Esophagus muscularis mucosa (tissue), 4 donors: ENCODE measurements around the gene GPR153. TPM values are rescaled to one million over a fixed set of nuclear protein-coding genes. Genes with fewer than 3 reads are reported as not detected.

ENCODE experiments used
- DNase-seq: peaks from one replicate; pipeline ENCODE4 v3.0.0-alpha.2; 2017; ENCODE audit errors: extremely low spot score
- H3K27ac ChIP-seq, 4 donors: fragments of 200-600 bp; sonication (generic); replicated peaks in 1 of 4; 1 replicate in 3 of 4; 2 replicates in 1 of 4; pipeline ENCODE4 v1.5.1; 2016 to 2019; ENCODE audit warnings: mild to moderate bottlenecking in 1 of 4
- H3K27me3 ChIP-seq, 4 donors: fragments of 200-600 bp; sonication (generic); one replicate each; pipeline versions ENCODE4 v1.5.1 to v1.6.0; 2016 to 2019
- H3K36me3 ChIP-seq, 4 donors: fragments of 200-600 bp; sonication (generic); one replicate each; pipeline ENCODE4 v1.5.1; 2016 to 2019
- H3K4me1 ChIP-seq, 4 donors: fragments of 200-600 bp; sonication (generic); one replicate each; pipeline ENCODE4 v1.5.1; 2016 to 2019
- H3K4me3 ChIP-seq, 4 donors: fragments of 200-600 bp; sonication (generic); 1 replicate in 2 of 4; 2 replicates in 2 of 4; pipeline ENCODE4 v1.5.1; 2016 to 2019; ENCODE audit warnings: mild to moderate bottlenecking in 4 of 4, moderate library complexity in 1 of 4
- H3K9me3 ChIP-seq, 4 donors: fragments of 200-600 bp; sonication (generic); 1 replicate in 3 of 4; 2 replicates in 1 of 4; pipeline ENCODE4 v1.5.1; 2016 to 2019
- EP300 ChIP-seq: sonication (generic); formaldehyde crosslinking; IDR thresholded peaks from one replicate; pipeline ENCODE4 v1.6.1; 2017; ENCODE audit warnings: antibody characterized with exemption
- POLR2A ChIP-seq: fragments of 450-650 bp; IDR thresholded peaks from one replicate; pipeline ENCODE4 v1.6.1; 2017; ENCODE audit warnings: antibody characterized with exemption, moderate library complexity, mild to moderate bottlenecking, low read depth
- POLR2AphosphoS5 ChIP-seq, 2 donors: sonication (generic); formaldehyde crosslinking; IDR thresholded peaks; one replicate each; pipeline ENCODE4 v1.6.1; 2017; ENCODE audit warnings: antibody characterized with exemption in 2 of 2
- WGBS: methylation state at CpG from one replicate; pipeline ENCODE4 v1.1.5; 2018; 5-methylcytosine and 5-hydroxymethylcytosine counted together
- intact Hi-C: fragments of 100-400 bp; cut with DNase I; formaldehyde crosslinking; loops from one replicate; pipeline ENCODE4 v1.15.1; 2023
- total RNA-seq, 4 donors: library from RNA; depleted of rRNA; stranded (reverse); fragments of >200 nt; gene quantifications; one replicate each; pipeline versions ENCODE4 v1.1.0 to v1.2.1, GENCODE V29; 2016
- TF ChIP-seq, protein P1 (sequence below), 3 experiments: fragments of 200-600 bp in 2 of 3; fragments of 450-650 bp in 1 of 3; sonication (generic) in 2 of 3; IDR thresholded peaks; one replicate each; pipeline ENCODE4 v1.5.1; 2017 to 2019; ENCODE audit warnings: antibody characterized with exemption in 3 of 3, mild to moderate bottlenecking in 2 of 3, moderate library complexity in 1 of 3

GPR153 gene
- total RNA-seq, 4 donors from 2014 or later: 5.5 to 11.0 (median 9.3) TPM

DNA sequence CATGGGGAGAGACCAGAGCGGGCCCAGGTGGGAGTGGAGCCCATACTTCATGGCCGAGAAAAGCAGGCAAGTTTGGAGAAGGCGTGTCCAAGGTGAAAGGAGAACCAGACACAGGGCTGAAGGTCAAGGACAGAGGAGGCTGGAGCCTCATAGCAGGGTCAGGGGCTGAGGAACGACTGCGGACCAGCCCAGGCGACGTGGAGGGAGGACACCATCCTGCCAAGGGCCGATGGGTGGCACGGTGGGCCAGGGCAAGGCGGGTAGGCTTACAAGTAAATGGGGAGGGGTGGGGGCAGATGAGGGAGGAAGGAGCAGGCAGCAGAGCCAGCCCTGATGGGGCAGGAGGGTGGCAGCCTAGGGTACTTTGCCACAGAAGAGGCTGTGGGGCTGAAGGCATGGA, 18.2 kb upstream of the GPR153 start:
- H3K4me1 ChIP-seq: peaks cover 14 to 19% (median 15%) of the 10 kb centered on the region in 4 donors
- 95% methylated on average over 10 of the region's 10 CpGs for WGBS
- TF ChIP-seq EP300 (no peak), POLR2A (no peak), POLR2AphosphoS5 (IDR thresholded peaks at IDR 0.05) (no peak)
- TF ChIP-seq, protein P1, sequence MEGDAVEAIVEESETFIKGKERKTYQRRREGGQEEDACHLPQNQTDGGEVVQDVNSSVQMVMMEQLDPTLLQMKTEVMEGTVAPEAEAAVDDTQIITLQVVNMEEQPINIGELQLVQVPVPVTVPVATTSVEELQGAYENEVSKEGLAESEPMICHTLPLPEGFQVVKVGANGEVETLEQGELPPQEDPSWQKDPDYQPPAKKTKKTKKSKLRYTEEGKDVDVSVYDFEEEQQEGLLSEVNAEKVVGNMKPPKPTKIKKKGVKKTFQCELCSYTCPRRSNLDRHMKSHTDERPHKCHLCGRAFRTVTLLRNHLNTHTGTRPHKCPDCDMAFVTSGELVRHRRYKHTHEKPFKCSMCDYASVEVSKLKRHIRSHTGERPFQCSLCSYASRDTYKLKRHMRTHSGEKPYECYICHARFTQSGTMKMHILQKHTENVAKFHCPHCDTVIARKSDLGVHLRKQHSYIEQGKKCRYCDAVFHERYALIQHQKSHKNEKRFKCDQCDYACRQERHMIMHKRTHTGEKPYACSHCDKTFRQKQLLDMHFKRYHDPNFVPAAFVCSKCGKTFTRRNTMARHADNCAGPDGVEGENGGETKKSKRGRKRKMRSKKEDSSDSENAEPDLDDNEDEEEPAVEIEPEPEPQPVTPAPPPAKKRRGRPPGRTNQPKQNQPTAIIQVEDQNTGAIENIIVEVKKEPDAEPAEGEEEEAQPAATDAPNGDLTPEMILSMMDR (IDR thresholded peaks at IDR 0.05): no peak
- DNase-seq: no peak
- H3K27me3 ChIP-seq: no peaks in the 10 kb centered on the region
- no peaks in the 10 kb centered on the region for H3K9me3 ChIP-seq
- no peak overlapping the region for H3K27ac ChIP-seq
- H3K36me3 ChIP-seq: peaks cover 0 to 6% (median 0%) of the 10 kb centered on the region in 4 donors
- H3K4me3 ChIP-seq: no peak overlapping the region
- intact Hi-C loops: no loop called here

DNA sequence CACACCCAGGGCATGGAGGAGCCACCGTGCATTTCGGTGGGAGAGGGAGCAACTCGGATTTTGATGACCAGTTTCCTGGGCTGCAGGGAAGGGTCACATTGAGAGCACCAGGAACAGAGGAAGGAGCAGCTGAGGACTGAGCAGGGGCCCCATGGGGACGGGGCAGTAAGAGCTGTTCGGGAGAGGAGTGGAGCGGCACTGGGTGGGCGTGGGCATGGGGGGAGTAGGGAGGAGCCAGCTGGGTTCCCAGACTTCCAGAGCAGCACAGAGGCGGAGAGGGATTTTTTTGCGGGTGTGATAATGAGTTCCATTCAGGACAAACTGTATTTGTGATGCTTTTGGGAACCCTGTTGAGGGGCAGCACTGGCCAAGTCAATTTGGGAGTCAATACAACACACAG, 17.4 kb upstream of the GPR153 start:
- WGBS: 87% methylated on average over 8 of the region's 9 CpGs
- peaks cover 14 to 20% (median 17%) of the 10 kb centered on the region in 4 donors for H3K4me1 ChIP-seq
- no peak overlapping the region for H3K4me3 ChIP-seq
- no peak for DNase-seq
- H3K9me3 ChIP-seq: no peaks in the 10 kb centered on the region
- TF ChIP-seq POLR2AphosphoS5 (IDR thresholded peaks at IDR 0.05) (no peak), EP300 (no peak), POLR2A (no peak)
- TF ChIP-seq, protein P1 (IDR thresholded peaks at IDR 0.05): no peak
- intact Hi-C loops: no loop called here
- H3K27me3 ChIP-seq: no peaks in the 10 kb centered on the region
- H3K27ac ChIP-seq: no peak overlapping the region
- peaks cover 0 to 6% (median 0%) of the 10 kb centered on the region in 4 donors for H3K36me3 ChIP-seq

DNA sequence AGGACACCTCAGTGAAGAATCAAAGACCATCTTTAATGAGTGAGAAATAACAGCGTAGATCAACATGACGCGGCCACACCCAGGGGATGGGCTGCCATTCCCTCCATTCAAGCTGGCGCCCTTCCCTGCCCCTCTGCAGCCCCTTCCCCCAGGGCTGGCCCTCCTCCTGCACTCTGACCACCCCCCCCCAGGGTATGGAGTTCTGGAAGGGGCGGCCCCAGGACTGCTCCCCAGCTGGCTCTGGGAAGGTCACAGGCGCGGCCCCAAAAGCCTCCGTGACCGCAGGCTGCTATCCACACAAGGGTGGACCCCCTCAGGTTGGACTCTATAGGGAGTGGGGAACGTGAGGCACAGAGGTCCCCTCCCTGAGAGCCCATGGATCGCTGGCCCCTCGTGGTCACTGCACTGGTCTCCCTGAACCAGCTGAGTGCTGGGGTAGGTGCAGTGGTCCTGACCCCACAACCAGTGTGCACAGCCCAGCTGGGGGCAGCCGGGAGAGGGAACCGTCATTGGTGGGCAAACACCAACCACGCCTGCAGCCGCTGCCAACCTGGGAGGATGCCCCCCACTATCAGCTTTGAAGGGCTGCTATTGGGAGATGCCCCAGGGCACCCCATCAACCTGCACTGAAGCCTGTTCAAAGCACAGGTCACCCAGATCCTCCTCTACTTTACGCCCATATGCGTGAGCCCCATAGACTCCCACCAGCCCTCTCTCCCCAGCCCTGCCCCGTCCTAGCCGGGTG, 16.1 kb upstream of the GPR153 start:
- intact Hi-C loops: no loop called here
- peaks cover 14 to 31% (median 22%) of the 10 kb centered on the region in 4 donors for H3K4me1 ChIP-seq
- H3K4me3 ChIP-seq: no peak overlapping the region
- H3K9me3 ChIP-seq: no peaks in the 10 kb centered on the region
- DNase-seq: no peak
- H3K27ac ChIP-seq: peak overlapping the region in 3 of 4 donors; percentile 69 to 79 (median 69)
- 82% methylated on average over 14 of the region's 20 CpGs for WGBS
- TF ChIP-seq POLR2A (no peak), EP300 (no peak), POLR2AphosphoS5 (IDR thresholded peaks at IDR 0.05) (no peak)
- TF ChIP-seq, protein P1 (IDR thresholded peaks at IDR 0.05): no peak
- H3K27me3 ChIP-seq: no peaks in the 10 kb centered on the region
- H3K36me3 ChIP-seq: peaks cover 0 to 6% (median 0%) of the 10 kb centered on the region in 4 donors

DNA sequence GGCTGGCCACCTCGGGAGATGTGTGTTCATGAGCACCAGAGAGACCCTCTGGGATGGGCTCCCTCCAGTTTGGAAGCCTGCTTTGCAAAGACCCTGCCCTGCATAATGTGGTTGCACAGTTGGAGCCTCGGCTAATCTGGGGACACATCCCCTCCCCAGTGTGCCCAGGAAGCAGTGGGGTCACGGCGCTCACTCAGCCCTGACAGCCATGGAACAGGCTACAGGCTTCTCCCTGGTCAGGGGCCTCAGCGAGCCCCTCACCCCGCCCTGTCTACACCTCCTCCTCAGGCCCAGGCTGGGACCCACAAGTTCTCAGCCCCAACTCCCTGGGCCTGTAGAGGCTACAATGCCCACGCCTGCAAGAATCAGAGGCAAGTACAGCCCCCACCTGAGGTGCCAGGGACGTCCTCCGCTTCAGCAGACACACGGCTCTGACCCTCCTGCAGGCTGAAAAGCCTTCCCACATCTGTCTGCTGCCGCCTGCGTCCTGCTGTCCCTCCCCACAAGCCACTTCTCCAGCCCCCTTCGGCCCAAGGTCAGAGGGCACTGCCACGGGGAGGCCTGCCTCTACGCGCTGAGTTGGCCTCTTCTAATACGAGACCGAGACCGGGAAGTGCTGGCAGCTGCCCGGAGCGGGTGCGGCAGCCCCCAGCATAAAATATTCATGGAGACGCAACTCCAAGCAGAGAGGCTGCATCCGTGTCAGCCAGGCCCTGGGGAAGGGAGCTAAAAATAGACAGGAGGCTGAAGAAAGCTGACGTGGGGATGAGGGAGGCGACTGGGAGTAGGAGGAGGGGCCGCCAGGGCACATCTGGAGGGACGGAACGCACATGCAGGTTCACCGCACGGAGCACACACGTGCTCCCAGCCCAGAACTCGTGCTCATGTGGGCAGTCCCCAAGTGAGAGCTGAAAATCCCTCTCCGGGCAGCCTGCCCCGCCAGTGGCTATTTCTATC, 15.2 kb upstream of the GPR153 start:
- DNase-seq: no peak
- no peak for TF ChIP-seq POLR2A
- TF ChIP-seq POLR2AphosphoS5 (IDR thresholded peaks at IDR 0.05): peak; percentile 33 to 70
- H3K36me3 ChIP-seq: peaks cover 0 to 6% (median 0%) of the 10 kb centered on the region in 4 donors
- no peaks in the 10 kb centered on the region for H3K27me3 ChIP-seq
- 40% methylated on average over 31 of the region's 35 CpGs for WGBS
- H3K27ac ChIP-seq: peak overlapping the region; percentile 65 to 79 (median 69)
- peak overlapping the region in 3 of 4 donors; percentile 6 to 39 (median 14) for H3K4me3 ChIP-seq
- peaks cover 14 to 35% (median 25%) of the 10 kb centered on the region in 4 donors for H3K4me1 ChIP-seq
- intact Hi-C loops: no loop called here
- no peaks in the 10 kb centered on the region for H3K9me3 ChIP-seq
